HEK293 (cell line): ENCODE data around the gene KRT79.

Experiments
- CTCF ChIA-PET: fragments of 350-600 bp; formaldehyde crosslinking; extraction: SDS; loops from one replicate; lab custom pipeline; 2021; ENCODE audit warnings: antibody characterized with exemption; lab: Yijun Ruan, JAX
- POLR2A ChIA-PET: fragments of 300-600 bp; formaldehyde crosslinking; extraction: SDS; loops from one replicate; lab custom pipeline; 2020; ENCODE audit warnings: antibody characterized with exemption, inconsistent platforms; lab: Yijun Ruan, JAX
- H3K27ac ChIP-seq: fragments of 200-500 bp; sonication (Bioruptor generic); 2 replicates; pipeline ENCODE4 v1.5.1; 2014; ENCODE audit warnings: low read depth, low read length, control low read depth, inconsistent platforms; ENCODE audit errors: extremely low read depth
- H3K36me3 ChIP-seq, 2 experiments: fragments of 200-500 bp in 1 of 2; sonication (Bioruptor generic) in 1 of 2; 1 replicate in 1 of 2; 2 replicates in 1 of 2; pipeline ENCODE4 v1.5.1; 2014 to 2017; ENCODE audit warnings: inconsistent platforms in 2 of 2, low read length in 2 of 2; ENCODE audit not compliant: control insufficient read depth in 2 of 2, insufficient read depth in 1 of 2
- H3K4me1 ChIP-seq: fragments of 200-500 bp; sonication (Bioruptor generic); 2 replicates; pipeline ENCODE4 v1.5.1; 2014; ENCODE audit warnings: mild to moderate bottlenecking, low read length, inconsistent platforms; ENCODE audit not compliant: control insufficient read depth, insufficient read depth
- H3K4me3 ChIP-seq: 2 replicates; pipeline ENCODE4 v1.5.1; 2011; ENCODE audit warnings: low read depth, mild to moderate bottlenecking, control low read depth, low read length, moderate library complexity
- H3K9me3 ChIP-seq: fragments of 200-500 bp; sonication (Bioruptor generic); 2 replicates; pipeline ENCODE4 v1.5.1; 2014; ENCODE audit warnings: low read depth, low read length, inconsistent platforms; ENCODE audit not compliant: control insufficient read depth, insufficient read depth
- AEBP2 ChIP-seq: fragments of 450-650 bp; formaldehyde crosslinking; IDR thresholded peaks from 2 replicates; pipeline ENCODE4 v1.5.1; 2016; ENCODE audit warnings: missing biosample characterization, missing genetic modification characterization, borderline replicate concordance
- CTCF ChIP-seq: fragments of 450-650 bp; formaldehyde crosslinking; IDR thresholded peaks from 2 replicates; pipeline ENCODE4 v1.5.1; 2016; ENCODE audit warnings: missing biosample characterization, missing genetic modification characterization
- GLIS1 ChIP-seq: fragments of 450-650 bp; formaldehyde crosslinking; IDR thresholded peaks from 2 replicates; pipeline ENCODE4 v1.5.1; 2016; ENCODE audit warnings: missing biosample characterization, missing genetic modification characterization
- HOXD13 ChIP-seq: sonication (generic); formaldehyde crosslinking; IDR thresholded peaks from 2 replicates; pipeline ENCODE4 v1.8.0; 2022; ENCODE audit warnings: missing genetic modification reagents, borderline replicate concordance
- OVOL3 ChIP-seq: fragments of 450-650 bp; formaldehyde crosslinking; IDR thresholded peaks from 2 replicates; pipeline ENCODE4 v1.5.1; 2016; ENCODE audit warnings: missing biosample characterization, missing genetic modification characterization
- SALL2 ChIP-seq: fragments of 450-650 bp; formaldehyde crosslinking; IDR thresholded peaks from 2 replicates; pipeline ENCODE4 v1.5.0; 2017; ENCODE audit warnings: missing biosample characterization, mild to moderate bottlenecking, missing genetic modification characterization, borderline replicate concordance
- SCRT1 ChIP-seq: fragments of 450-650 bp; formaldehyde crosslinking; IDR thresholded peaks from 2 replicates; pipeline ENCODE4 v1.5.1; 2016; ENCODE audit warnings: missing biosample characterization, missing genetic modification characterization, borderline replicate concordance
- SCRT2 ChIP-seq: fragments of 450-650 bp; formaldehyde crosslinking; IDR thresholded peaks from 2 replicates; pipeline ENCODE4 v1.5.1; 2016; ENCODE audit warnings: missing biosample characterization, missing genetic modification characterization
- ZBTB6 ChIP-seq: fragments of 450-650 bp; formaldehyde crosslinking; IDR thresholded peaks from 2 replicates; pipeline ENCODE4 v1.5.1; 2017; ENCODE audit warnings: missing biosample characterization, missing genetic modification characterization
- ZBTB7A ChIP-seq: fragments of 450-650 bp; formaldehyde crosslinking; IDR thresholded peaks from 2 replicates; pipeline ENCODE4 v1.5.1; 2016; ENCODE audit warnings: low read depth, missing biosample characterization, missing genetic modification characterization
- ZEB2 ChIP-seq: fragments of 450-650 bp; formaldehyde crosslinking; IDR thresholded peaks from 2 replicates; pipeline ENCODE4 v1.5.1; 2016; ENCODE audit warnings: missing biosample characterization, missing genetic modification characterization
- ZFHX2 ChIP-seq: fragments of 450-650 bp; formaldehyde crosslinking; conservative IDR thresholded peaks from 2 replicates; pipeline ENCODE4 v1.5.1; 2016; ENCODE audit warnings: missing biosample characterization, missing genetic modification characterization
- ZFP3 ChIP-seq: fragments of 450-650 bp; formaldehyde crosslinking; IDR thresholded peaks from 2 replicates; pipeline ENCODE4 v1.5.1; 2016; ENCODE audit warnings: low read depth, missing biosample characterization, missing genetic modification characterization
- ZNF133 ChIP-seq: fragments of 450-650 bp; formaldehyde crosslinking; IDR thresholded peaks from 2 replicates; pipeline ENCODE4 v1.5.1; 2016; ENCODE audit warnings: missing biosample characterization, missing genetic modification characterization
- ZNF138 ChIP-seq: fragments of 450-650 bp; formaldehyde crosslinking; IDR thresholded peaks from 2 replicates; pipeline ENCODE4 v1.5.1; 2016; ENCODE audit warnings: missing biosample characterization, missing genetic modification characterization, borderline replicate concordance
- ZNF280D ChIP-seq: fragments of 450-650 bp; formaldehyde crosslinking; IDR thresholded peaks from 2 replicates; pipeline ENCODE4 v1.5.1; 2016; ENCODE audit warnings: missing biosample characterization, missing genetic modification characterization
- ZNF514 ChIP-seq: fragments of 450-650 bp; formaldehyde crosslinking; IDR thresholded peaks from 2 replicates; pipeline ENCODE4 v1.5.1; 2016; ENCODE audit warnings: missing biosample characterization, missing genetic modification characterization
- ZNF626 ChIP-seq: fragments of 450-650 bp; sonication (Bioruptor Pico); formaldehyde crosslinking; IDR thresholded peaks from 2 replicates; pipeline ENCODE4 v1.5.1; 2018; ENCODE audit warnings: missing biosample characterization, missing genetic modification characterization, inconsistent platforms
- ZNF76 ChIP-seq: fragments of 450-650 bp; formaldehyde crosslinking; IDR thresholded peaks from 2 replicates; pipeline ENCODE4; 2016; ENCODE audit warnings: low read depth, missing biosample characterization, missing genetic modification characterization, borderline replicate concordance
- TF ChIP-seq, protein P1 (sequence below): fragments of 450-650 bp; formaldehyde crosslinking; optimal IDR thresholded peaks from 2 replicates; pipeline ENCODE3; 2016; ENCODE audit warnings: missing biosample characterization, mild to moderate bottlenecking, missing genetic modification characterization
- TF ChIP-seq, protein P2 (sequence below): fragments of 450-650 bp; formaldehyde crosslinking; IDR thresholded peaks from 2 replicates; pipeline ENCODE4 v1.5.1; 2016; ENCODE audit warnings: missing biosample characterization, missing genetic modification characterization

Gene KRT79

DNA sequence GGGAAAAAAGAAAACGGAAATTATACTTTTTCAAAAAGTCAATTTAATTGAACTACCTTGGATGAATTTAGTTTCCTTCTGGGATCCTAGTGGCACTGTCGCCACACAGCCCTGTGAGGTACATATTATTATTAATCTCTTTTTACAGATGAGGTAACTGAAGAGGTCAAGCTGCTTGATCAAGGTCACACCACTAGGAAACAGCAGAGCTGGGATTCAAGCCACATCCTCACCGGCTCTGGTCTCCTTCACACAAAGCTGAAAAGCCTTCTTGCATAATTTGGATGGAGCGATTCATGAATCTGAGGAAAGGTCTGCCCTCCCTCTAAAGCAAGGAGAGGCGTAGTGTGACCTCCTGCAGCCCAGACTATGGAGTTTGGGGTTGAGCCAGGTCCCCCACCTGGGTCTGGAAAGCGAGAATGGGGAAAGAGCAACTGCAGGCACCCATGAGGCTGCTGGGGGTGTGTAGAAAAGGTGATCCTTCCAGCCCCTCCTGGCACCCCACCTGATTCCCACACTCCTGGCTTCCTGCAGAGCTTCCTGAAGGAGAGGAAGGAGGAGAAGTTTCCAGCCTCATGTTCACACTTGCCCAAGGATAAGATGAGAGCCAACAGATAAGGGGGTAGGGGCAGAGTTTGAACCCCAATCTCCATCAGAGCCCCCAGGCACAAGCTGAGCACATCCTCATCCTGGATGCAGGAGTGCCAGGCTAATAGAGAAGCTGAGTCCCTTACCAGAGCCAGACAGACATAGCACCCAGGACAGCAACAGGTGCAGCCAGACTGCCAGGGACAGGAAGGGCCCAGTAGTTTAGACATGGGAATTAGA lies 3.9 kb upstream of the KRT79 start:
- POLR2A ChIA-PET = interaction anchor here (0.6 kb wide), 1 partner anchor 153 kb away, joined by 3 read pairs; no protein-coding TSS in a partner anchor
- H3K36me3 ChIP-seq = no peaks in the 10 kb centered on the region
- H3K27ac ChIP-seq = no peak overlapping the region
- H3K4me1 ChIP-seq = no peaks in the 10 kb centered on the region
- no peaks in the 10 kb centered on the region for H3K9me3 ChIP-seq
- TF ChIP-seq, protein P1, sequence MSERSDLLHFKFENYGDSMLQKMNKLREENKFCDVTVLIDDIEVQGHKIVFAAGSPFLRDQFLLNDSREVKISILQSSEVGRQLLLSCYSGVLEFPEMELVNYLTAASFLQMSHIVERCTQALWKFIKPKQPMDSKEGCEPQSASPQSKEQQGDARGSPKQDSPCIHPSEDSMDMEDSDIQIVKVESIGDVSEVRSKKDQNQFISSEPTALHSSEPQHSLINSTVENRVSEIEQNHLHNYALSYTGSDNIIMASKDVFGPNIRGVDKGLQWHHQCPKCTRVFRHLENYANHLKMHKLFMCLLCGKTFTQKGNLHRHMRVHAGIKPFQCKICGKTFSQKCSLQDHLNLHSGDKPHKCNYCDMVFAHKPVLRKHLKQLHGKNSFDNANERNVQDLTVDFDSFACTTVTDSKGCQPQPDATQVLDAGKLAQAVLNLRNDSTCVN (tag by site-specific recombination) = no peak
- TF ChIP-seq HOXD13 (no peak), ZNF138 (tag by site-specific recombination) (no peak), SALL2 (tag by site-specific recombination) (no peak), ZNF133 (tag by site-specific recombination) (no peak), SCRT1 (tag by site-specific recombination) (peak; percentile 89), SCRT2 (tag by site-specific recombination) (peak; percentile 96), ZBTB7A (tag by site-specific recombination) (no peak), ZNF514 (tag by site-specific recombination) (no peak), ZEB2 (tag by site-specific recombination) (no peak), ZNF280D (tag by site-specific recombination) (no peak), OVOL3 (no peak), ZBTB6 (tag by site-specific recombination) (no peak), ZFP3 (tag by site-specific recombination) (no peak), AEBP2 (tag by site-specific recombination) (no peak), GLIS1 (peak; percentile 84), ZNF76 (tag by site-specific recombination) (no peak), CTCF (tag by site-specific recombination) (no peak), ZNF626 (tag by site-specific recombination) (no peak), ZFHX2 (tag by site-specific recombination) (no peak)
- TF ChIP-seq, protein P2, sequence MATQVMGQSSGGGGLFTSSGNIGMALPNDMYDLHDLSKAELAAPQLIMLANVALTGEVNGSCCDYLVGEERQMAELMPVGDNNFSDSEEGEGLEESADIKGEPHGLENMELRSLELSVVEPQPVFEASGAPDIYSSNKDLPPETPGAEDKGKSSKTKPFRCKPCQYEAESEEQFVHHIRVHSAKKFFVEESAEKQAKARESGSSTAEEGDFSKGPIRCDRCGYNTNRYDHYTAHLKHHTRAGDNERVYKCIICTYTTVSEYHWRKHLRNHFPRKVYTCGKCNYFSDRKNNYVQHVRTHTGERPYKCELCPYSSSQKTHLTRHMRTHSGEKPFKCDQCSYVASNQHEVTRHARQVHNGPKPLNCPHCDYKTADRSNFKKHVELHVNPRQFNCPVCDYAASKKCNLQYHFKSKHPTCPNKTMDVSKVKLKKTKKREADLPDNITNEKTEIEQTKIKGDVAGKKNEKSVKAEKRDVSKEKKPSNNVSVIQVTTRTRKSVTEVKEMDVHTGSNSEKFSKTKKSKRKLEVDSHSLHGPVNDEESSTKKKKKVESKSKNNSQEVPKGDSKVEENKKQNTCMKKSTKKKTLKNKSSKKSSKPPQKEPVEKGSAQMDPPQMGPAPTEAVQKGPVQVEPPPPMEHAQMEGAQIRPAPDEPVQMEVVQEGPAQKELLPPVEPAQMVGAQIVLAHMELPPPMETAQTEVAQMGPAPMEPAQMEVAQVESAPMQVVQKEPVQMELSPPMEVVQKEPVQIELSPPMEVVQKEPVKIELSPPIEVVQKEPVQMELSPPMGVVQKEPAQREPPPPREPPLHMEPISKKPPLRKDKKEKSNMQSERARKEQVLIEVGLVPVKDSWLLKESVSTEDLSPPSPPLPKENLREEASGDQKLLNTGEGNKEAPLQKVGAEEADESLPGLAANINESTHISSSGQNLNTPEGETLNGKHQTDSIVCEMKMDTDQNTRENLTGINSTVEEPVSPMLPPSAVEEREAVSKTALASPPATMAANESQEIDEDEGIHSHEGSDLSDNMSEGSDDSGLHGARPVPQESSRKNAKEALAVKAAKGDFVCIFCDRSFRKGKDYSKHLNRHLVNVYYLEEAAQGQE (tag by site-specific recombination) = peak; percentile 80
- no peak overlapping the region for H3K4me3 ChIP-seq
- CTCF ChIA-PET = interaction anchor here (0.5 to 2.2 kb wide), 7 partner anchors 28 to 698 kb away, joined by 3 to 6 read pairs (median 4); no protein-coding TSS in a partner anchor
